HepG2 (cell line): Measurements from ENCODE around the gene ABHD1. TPM values are rescaled to one million over a fixed set of nuclear protein-coding genes. Genes with fewer than 3 reads are reported as not detected.

Experiments
- DR1 ChIP-seq: sonication (generic); formaldehyde crosslinking; IDR thresholded peaks from 2 replicates; pipeline ENCODE4 v1.8.0; 2021; ENCODE audit warnings: mild to moderate bottlenecking, missing genetic modification reagents, inconsistent platforms
- FOXK1 ChIP-seq: sonication (generic); formaldehyde crosslinking; IDR thresholded peaks from 2 replicates; pipeline ENCODE4 v1.4.0; 2020; ENCODE audit warnings: low read depth, missing genetic modification reagents, borderline replicate concordance
- HHEX ChIP-seq: IDR thresholded peaks from 2 replicates; pipeline ENCODE4 v1.6.1; 2016; ENCODE audit warnings: control low read depth
- KLF6 ChIP-seq: IDR thresholded peaks from 2 replicates; pipeline ENCODE4 v1.8.0; 2016; ENCODE audit warnings: missing biosample characterization, missing genetic modification reagents
- NCOA2 ChIP-seq: sonication (generic); formaldehyde crosslinking; IDR thresholded peaks from 2 replicates; pipeline ENCODE4 v1.8.0; 2022; ENCODE audit warnings: inconsistent platforms
- NCOR1 ChIP-seq: fragments of 200-600 bp; sonication (generic); IDR thresholded peaks from 2 replicates; pipeline ENCODE4 v1.7.0; 2017; ENCODE audit warnings: antibody characterized with exemption, low read length, borderline replicate concordance
- RARA ChIP-seq: IDR thresholded peaks from 2 replicates; pipeline ENCODE4 v1.6.1; 2016; ENCODE audit warnings: missing genetic modification reagents, missing compliant biosample characterization
- SAFB2 ChIP-seq: sonication (generic); formaldehyde crosslinking; IDR thresholded peaks from 2 replicates; pipeline ENCODE4 v1.5.1; 2020; ENCODE audit warnings: missing genetic modification reagents, low read depth, mild to moderate bottlenecking, borderline replicate concordance
- SIN3B ChIP-seq: fragments of 150-350 bp; IDR thresholded peaks from 2 replicates; pipeline ENCODE4 v1.6.1; 2014; ENCODE audit warnings: low read length
- SRF ChIP-seq: IDR thresholded peaks from 2 replicates; pipeline ENCODE4 v1.6.1; 2011; ENCODE audit warnings: mild to moderate bottlenecking, low read depth, low read length, moderate library complexity
- TBP ChIP-seq: sonication (generic); formaldehyde crosslinking; IDR thresholded peaks from 2 replicates; pipeline ENCODE4 v1.5.0; 2020; ENCODE audit warnings: missing genetic modification reagents
- TOPORS ChIP-seq: sonication (generic); formaldehyde crosslinking; IDR thresholded peaks from 2 replicates; pipeline ENCODE4 v1.8.0; 2023; ENCODE audit warnings: mild to moderate bottlenecking, missing genetic modification reagents
- ZMYM4 ChIP-seq: sonication (generic); formaldehyde crosslinking; IDR thresholded peaks from 2 replicates; pipeline ENCODE4 v1.8.1; 2023; ENCODE audit warnings: mild to moderate bottlenecking, missing genetic modification reagents
- ZNF143 ChIP-seq: sonication (generic); formaldehyde crosslinking; IDR thresholded peaks from 2 replicates; pipeline ENCODE4 v1.4.0; 2020; ENCODE audit warnings: missing genetic modification reagents
- ZNF230 ChIP-seq: sonication (generic); formaldehyde crosslinking; IDR thresholded peaks from 2 replicates; pipeline ENCODE4 v1.4.0; 2020; ENCODE audit warnings: mild to moderate bottlenecking, missing genetic modification reagents
- ZNF337 ChIP-seq: sonication (generic); formaldehyde crosslinking; IDR thresholded peaks from 2 replicates; pipeline ENCODE4 v1.5.1; 2020; ENCODE audit warnings: missing genetic modification reagents, low read depth, mild to moderate bottlenecking, borderline replicate concordance
- ZNF451 ChIP-seq: sonication (generic); formaldehyde crosslinking; IDR thresholded peaks from 2 replicates; pipeline ENCODE4 v1.5.0; 2020; ENCODE audit warnings: mild to moderate bottlenecking, missing genetic modification reagents
- ZNF773 ChIP-seq: sonication (generic); formaldehyde crosslinking; IDR thresholded peaks from 2 replicates; pipeline ENCODE4 v1.4.0; 2020; ENCODE audit warnings: missing genetic modification reagents, borderline replicate concordance
- ZNF790 ChIP-seq: sonication (generic); formaldehyde crosslinking; IDR thresholded peaks from 2 replicates; pipeline ENCODE4 v1.8.0; 2022; ENCODE audit warnings: missing genetic modification reagents, mild to moderate bottlenecking, borderline replicate concordance
- ZNF792 ChIP-seq: IDR thresholded peaks from 2 replicates; pipeline ENCODE4 v1.6.1; 2016
- ZNF816 ChIP-seq: sonication (generic); formaldehyde crosslinking; IDR thresholded peaks from 2 replicates; pipeline ENCODE4 v1.8.0; 2022; ENCODE audit warnings: missing genetic modification reagents, mild to moderate bottlenecking, borderline replicate concordance
- polyA plus RNA-seq, 8 experiments: library from polyadenylated mRNA; depleted of rRNA in 3 of 8; stranded (reverse) in 7 of 8; unstranded in 1 of 8; fragments of >200 nt; fragmentation: Illumina TruSeq in 4 of 8; extraction: Trizol in 4 of 8; gene quantifications; 2 replicates each; pipeline versions ENCODE4 v1.2.1 to v1.2.3, GENCODE V29; 2011 to 2016; ENCODE audit warnings: low read depth in 4 of 8, missing spikeins in 1 of 8, mixed read lengths in 1 of 8; ENCODE audit not compliant: insufficient read depth in 1 of 8
- total RNA-seq, 5 experiments: library from RNA; depleted of rRNA; stranded (reverse); fragments of >200 nt; fragmentation: Illumina TruSeq; extraction: Trizol; gene quantifications; 2 replicates each; pipeline ENCODE4 v1.2.3, GENCODE V29; 2016; ENCODE audit warnings: low read depth in 1 of 5
- TF ChIP-seq, protein P1 (sequence below): sonication (generic); formaldehyde crosslinking; IDR thresholded peaks from 2 replicates; pipeline ENCODE4 v1.8.1; 2023; ENCODE audit warnings: mild to moderate bottlenecking, missing genetic modification reagents
- TF ChIP-seq, protein P2 (sequence below): sonication (generic); formaldehyde crosslinking; IDR thresholded peaks from 2 replicates; pipeline ENCODE4 v1.4.0; 2020; ENCODE audit warnings: missing genetic modification reagents, borderline replicate concordance
- TF ChIP-seq, protein P3 (sequence below): sonication (generic); formaldehyde crosslinking; IDR thresholded peaks from 2 replicates; pipeline ENCODE4 v1.4.0; 2020; ENCODE audit warnings: mild to moderate bottlenecking, missing genetic modification reagents
- TF ChIP-seq, protein P4 (sequence below): sonication (generic); formaldehyde crosslinking; IDR thresholded peaks from 2 replicates; pipeline ENCODE4 v1.4.0; 2020; ENCODE audit warnings: missing genetic modification reagents, borderline replicate concordance

ABHD1 gene
- total and polyA plus RNA-seq, 2 of the 13 experiments (the other 11 are each of a cell fraction or from before 2014, with no cell fraction given) = 0.04 to 0.81 TPM

DNA sequence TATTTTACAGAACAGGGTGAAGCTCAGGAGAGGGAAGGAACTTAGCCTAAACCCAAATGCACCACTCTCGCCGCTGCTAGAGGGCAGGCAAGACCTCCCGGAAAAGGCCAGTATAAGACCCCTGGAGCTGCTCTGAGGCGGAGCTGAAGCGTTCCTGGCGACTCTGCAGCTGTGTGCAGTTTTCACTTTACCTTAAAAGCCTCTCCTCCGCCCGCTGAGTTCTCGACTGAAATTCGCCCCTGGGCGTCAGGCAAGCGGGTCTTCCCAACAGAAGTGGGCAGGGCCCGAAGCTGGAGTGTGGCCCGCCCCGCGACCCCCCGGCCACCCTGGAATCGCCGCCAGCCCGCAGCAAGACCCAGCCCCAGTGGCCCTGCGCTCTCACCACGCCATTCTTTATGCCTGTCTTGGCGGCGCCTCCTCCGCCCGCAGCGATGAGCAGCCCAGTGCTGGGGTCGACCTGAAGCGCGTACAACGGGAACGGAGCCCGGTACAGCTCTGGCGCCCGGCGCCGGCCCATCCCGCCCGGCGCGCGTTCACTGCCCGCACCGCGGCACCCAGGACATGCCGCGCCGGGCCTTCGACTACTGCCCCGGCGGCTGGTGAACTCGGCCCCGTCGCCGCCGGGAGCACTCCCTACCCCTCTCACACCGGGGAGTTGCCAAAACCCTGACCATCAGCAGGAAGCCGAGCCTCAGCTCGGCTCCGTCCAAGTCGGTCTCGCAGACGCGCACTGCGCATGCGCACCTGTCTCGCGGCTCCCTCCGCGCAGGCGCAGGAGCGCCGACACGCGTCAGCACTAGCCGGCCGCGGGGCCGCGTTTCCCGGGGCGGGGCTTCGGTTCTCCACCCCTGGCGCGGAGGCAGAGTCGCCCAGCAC lies 10.5 kb downstream of the ABHD1 start, which contains the start of gene PREB (continued):
- TF ChIP-seq ZNF230 (peak; percentile 76; the same call in 1 of the 2 replicates), NCOR1 (no peak), HHEX (CRISPR knock-in tag) (no peak), FOXK1 (CRISPR knock-in tag) (peak; percentile 54), ZNF143 (peak; percentile 40; the same call in 1 of the 2 replicates), TOPORS (peak; percentile 13; the same call in 1 of the 2 replicates), KLF6 (CRISPR knock-in tag) (no peak; the same call in none of the 2 replicates), ZNF790 (no peak), DR1 (CRISPR knock-in tag) (no peak), SAFB2 (peak; percentile 87), ZNF773 (no peak), RARA (CRISPR knock-in tag) (no peak), ZNF792 (CRISPR knock-in tag) (no peak), SIN3B (0 out of 2 replicates have a peak, but pooled peaks have one; percentile 26), ZNF337 (CRISPR knock-in tag) (no peak), ZNF451 (no peak), TBP (CRISPR knock-in tag) (no peak), SRF (no peak), ZNF816 (CRISPR knock-in tag) (no peak), ZMYM4 (no peak; the same call in 1 of the 2 replicates), NCOA2 (CRISPR knock-in tag) (no peak)
- TF ChIP-seq, protein P1, sequence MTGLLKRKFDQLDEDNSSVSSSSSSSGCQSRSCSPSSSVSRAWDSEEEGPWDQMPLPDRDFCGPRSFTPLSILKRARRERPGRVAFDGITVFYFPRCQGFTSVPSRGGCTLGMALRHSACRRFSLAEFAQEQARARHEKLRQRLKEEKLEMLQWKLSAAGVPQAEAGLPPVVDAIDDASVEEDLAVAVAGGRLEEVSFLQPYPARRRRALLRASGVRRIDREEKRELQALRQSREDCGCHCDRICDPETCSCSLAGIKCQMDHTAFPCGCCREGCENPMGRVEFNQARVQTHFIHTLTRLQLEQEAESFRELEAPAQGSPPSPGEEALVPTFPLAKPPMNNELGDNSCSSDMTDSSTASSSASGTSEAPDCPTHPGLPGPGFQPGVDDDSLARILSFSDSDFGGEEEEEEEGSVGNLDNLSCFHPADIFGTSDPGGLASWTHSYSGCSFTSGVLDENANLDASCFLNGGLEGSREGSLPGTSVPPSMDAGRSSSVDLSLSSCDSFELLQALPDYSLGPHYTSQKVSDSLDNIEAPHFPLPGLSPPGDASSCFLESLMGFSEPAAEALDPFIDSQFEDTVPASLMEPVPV (CRISPR knock-in tag) = peak; percentile 81
- TF ChIP-seq, protein P2, sequence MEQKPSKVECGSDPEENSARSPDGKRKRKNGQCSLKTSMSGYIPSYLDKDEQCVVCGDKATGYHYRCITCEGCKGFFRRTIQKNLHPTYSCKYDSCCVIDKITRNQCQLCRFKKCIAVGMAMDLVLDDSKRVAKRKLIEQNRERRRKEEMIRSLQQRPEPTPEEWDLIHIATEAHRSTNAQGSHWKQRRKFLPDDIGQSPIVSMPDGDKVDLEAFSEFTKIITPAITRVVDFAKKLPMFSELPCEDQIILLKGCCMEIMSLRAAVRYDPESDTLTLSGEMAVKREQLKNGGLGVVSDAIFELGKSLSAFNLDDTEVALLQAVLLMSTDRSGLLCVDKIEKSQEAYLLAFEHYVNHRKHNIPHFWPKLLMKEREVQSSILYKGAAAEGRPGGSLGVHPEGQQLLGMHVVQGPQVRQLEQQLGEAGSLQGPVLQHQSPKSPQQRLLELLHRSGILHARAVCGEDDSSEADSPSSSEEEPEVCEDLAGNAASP (CRISPR knock-in tag) = no peak
- TF ChIP-seq, protein P3, sequence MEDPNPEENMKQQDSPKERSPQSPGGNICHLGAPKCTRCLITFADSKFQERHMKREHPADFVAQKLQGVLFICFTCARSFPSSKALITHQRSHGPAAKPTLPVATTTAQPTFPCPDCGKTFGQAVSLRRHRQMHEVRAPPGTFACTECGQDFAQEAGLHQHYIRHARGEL (CRISPR knock-in tag) = no peak
- TF ChIP-seq, protein P4, sequence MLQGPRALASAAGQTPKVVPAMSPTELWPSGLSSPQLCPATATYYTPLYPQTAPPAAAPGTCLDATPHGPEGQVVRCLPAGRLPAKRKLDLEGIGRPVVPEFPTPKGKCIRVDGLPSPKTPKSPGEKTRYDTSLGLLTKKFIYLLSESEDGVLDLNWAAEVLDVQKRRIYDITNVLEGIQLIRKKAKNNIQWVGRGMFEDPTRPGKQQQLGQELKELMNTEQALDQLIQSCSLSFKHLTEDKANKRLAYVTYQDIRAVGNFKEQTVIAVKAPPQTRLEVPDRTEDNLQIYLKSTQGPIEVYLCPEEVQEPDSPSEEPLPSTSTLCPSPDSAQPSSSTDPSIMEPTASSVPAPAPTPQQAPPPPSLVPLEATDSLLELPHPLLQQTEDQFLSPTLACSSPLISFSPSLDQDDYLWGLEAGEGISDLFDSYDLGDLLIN (CRISPR knock-in tag) = peak; percentile 22; the same call in 1 of the 2 replicates
